K562 (cell line): ENCODE results near the gene PLXNA2. TPM values are rescaled to one million over a fixed set of nuclear protein-coding genes. Genes with fewer than 3 reads are reported as not detected.

Source experiments
- ATAC-seq: fragments of 200-7000 bp; cut with Tn5 transposase; 3 replicates; pipeline ENCODE4 v1.9.1; 2020; ENCODE audit warnings: moderate library complexity
- BruUV-seq: library from RNA; stranded (reverse); fragments of 400-500 nt; replicated peaks from 2 replicates; lab custom pipeline; 2021; lab: Mats Ljungman, UMichigan
- CTCF ChIA-PET: fragments of 300-600 bp; formaldehyde crosslinking; extraction: SDS; loops from one replicate; lab custom pipeline; 2021; ENCODE audit warnings: low intra/inter-chr PET ratio; lab: Yijun Ruan, JAX
- POLR2A ChIA-PET: fragments of 300-600, 350-650 bp; sonication (Branson Sonifier 250); formaldehyde crosslinking; extraction: SDS; loops from one replicate; lab custom pipeline; 2021; ENCODE audit warnings: antibody characterized with exemption, inconsistent platforms; lab: Yijun Ruan, JAX
- DNase-seq, 4 experiments: peaks; one replicate each; pipeline versions ENCODE4 v3.0.0 to v3.0.0-alpha.2; 2011 to 2018; ENCODE audit warnings: low spot score in 3 of 4, mixed read lengths in 3 of 4; ENCODE audit errors: extremely low read depth in 1 of 4
- FAIRE-seq: peaks from 2 replicates; lab custom pipeline; 2011; peaks lifted over from hg19 to GRCh38; lab: Jason Lieb, UNC
- H2AFZ ChIP-seq: 2 replicates; pipeline ENCODE4 v1.6.0; 2011; ENCODE audit warnings: low read depth, low read length, control low read depth, inconsistent platforms
- H3K27ac ChIP-seq: fragments of 200-600 bp; 3 replicates; pipeline ENCODE4 v1.8.0; 2011; ENCODE audit warnings: low read depth, mild to moderate bottlenecking, control low read depth, inconsistent platforms, low read length, moderate library complexity, mixed read lengths; ENCODE audit errors: extremely low read depth
- H3K27me3 ChIP-seq, 2 experiments: fragments of 300-600 bp in 1 of 2; 2 replicates in 1 of 2; 3 replicates in 1 of 2; pipeline versions ENCODE4 v1.6.0 to v1.8.0; 2011; ENCODE audit warnings: inconsistent platforms in 2 of 2, low read length in 2 of 2, mild to moderate bottlenecking in 1 of 2, mixed read lengths in 1 of 2, moderate library complexity in 1 of 2; ENCODE audit not compliant: control insufficient read depth in 2 of 2, insufficient read depth in 2 of 2
- H3K36me3 ChIP-seq: fragments of 300-600 bp; 3 replicates; pipeline ENCODE4 v1.8.0; 2011; ENCODE audit warnings: mild to moderate bottlenecking, low read length, inconsistent platforms; ENCODE audit not compliant: control insufficient read depth, insufficient read depth
- H3K4me1 ChIP-seq, 2 experiments: fragments of 200-600 bp in 1 of 2; replicated peaks in 1 of 2; 2 replicates in 1 of 2; 3 replicates in 1 of 2; pipeline versions ENCODE4 v1.5.1 to v1.8.0; 2011; ENCODE audit warnings: inconsistent platforms in 2 of 2, low read length in 2 of 2, mild to moderate bottlenecking in 1 of 2, mixed read lengths in 1 of 2, moderate library complexity in 1 of 2; ENCODE audit not compliant: control insufficient read depth in 2 of 2, insufficient read depth in 2 of 2
- H3K4me2 ChIP-seq: 2 replicates; pipeline ENCODE4 v1.6.1; 2011; ENCODE audit warnings: low read length, control low read depth, inconsistent platforms, mixed read lengths; ENCODE audit not compliant: insufficient read depth
- H3K4me3 ChIP-seq: fragments of 200-600 bp; sonication (generic), shearing (Covaris generic); 2 replicates; pipeline ENCODE4 v1.5.1; 2016; ENCODE audit warnings: control low read depth, inconsistent platforms
- H3K79me2 ChIP-seq: fragments of 200-600 bp; 3 replicates; pipeline ENCODE4 v1.8.0; 2011; ENCODE audit warnings: low read length, inconsistent platforms; ENCODE audit not compliant: control insufficient read depth, insufficient read depth
- H3K9ac ChIP-seq, 2 experiments: 2 replicates each; pipeline versions ENCODE4 v1.6.0 to v1.6.1; 2011; ENCODE audit warnings: low read depth in 2 of 2, low read length in 2 of 2, control low read depth in 1 of 2, inconsistent platforms in 1 of 2, mild to moderate bottlenecking in 1 of 2, mixed read lengths in 1 of 2; ENCODE audit not compliant: insufficient read depth in 1 of 2
- H3K9me1 ChIP-seq: one replicate; pipeline ENCODE4 v1.6.0; 2011; ENCODE audit warnings: inconsistent platforms, mild to moderate bottlenecking, low read length, moderate library complexity; ENCODE audit not compliant: control insufficient read depth, insufficient read depth
- H3K9me3 ChIP-seq: replicated peaks from 2 replicates; pipeline ENCODE4 v1.5.1; 2011; ENCODE audit warnings: low read depth, low read length, inconsistent platforms; ENCODE audit not compliant: control insufficient read depth, insufficient read depth
- H4K20me1 ChIP-seq: replicated peaks from 2 replicates; pipeline ENCODE4 v1.6.1; 2011; ENCODE audit warnings: low read length, inconsistent platforms, mixed read lengths; ENCODE audit not compliant: control insufficient read depth, insufficient read depth
- CHD4 ChIP-seq: fragments of 200-600 bp; sonication (generic); IDR thresholded peaks from 3 replicates; pipeline ENCODE4 v1.6.1; 2012; ENCODE audit warnings: low read depth, mild to moderate bottlenecking, mixed read lengths, low read length, inconsistent platforms; ENCODE audit not compliant: insufficient read depth, insufficient replicate concordance, poor library complexity, severe bottlenecking
- POLR2B ChIP-seq: fragments of 450-650 bp; IDR thresholded peaks from 2 replicates; pipeline ENCODE4 v1.6.1; 2018; ENCODE audit warnings: low read depth; ENCODE audit not compliant: partially characterized antibody
- ZBTB5 ChIP-seq: fragments of 450-650 bp; IDR thresholded peaks from 2 replicates; pipeline ENCODE4 v1.6.1; 2017; ENCODE audit warnings: antibody characterized with exemption
- WGBS: fragments of 100-300 bp; shearing (Covaris generic); methylation state at CpG from one replicate; pipeline ENCODE4 v1.1.6; 2016; ENCODE audit warnings: low coverage, mixed read lengths; ENCODE audit not compliant: insufficient coverage; ENCODE audit errors: missing lambda C conversion rate; 5-methylcytosine and 5-hydroxymethylcytosine counted together
- in situ Hi-C: fragments of 300-500 bp; cut with MboI; formaldehyde crosslinking; loops from 4 replicates; pipeline ENCODE4 v1.15.0; 2018; ENCODE audit warnings: inconsistent platforms, mixed read lengths
- intact Hi-C: fragments of 100-400 bp; cut with micrococcal nuclease; formaldehyde crosslinking; loops from 2 replicates; pipeline ENCODE4 v1.14.2; 2022
- polyA plus RNA-seq, 8 experiments: library from polyadenylated mRNA; depleted of rRNA in 4 of 8; stranded (reverse) in 5 of 8; unstranded in 3 of 8; fragments of >200 nt; fragmentation: Nextera tagmentation in 2 of 8; fragmentation: Illumina TruSeq in 1 of 8; extraction: Ambion mirVana in 2 of 8; extraction: Trizol in 1 of 8; gene quantifications; 2 replicates each; pipeline versions ENCODE4 v1.2.1 to v1.2.3, GENCODE V29; 2011 to 2014; ENCODE audit warnings: inconsistent platforms in 1 of 8, missing spikeins in 1 of 8
- total RNA-seq, 7 experiments: library from RNA; depleted of rRNA in 6 of 7; stranded (reverse); fragments of >200 nt in 6 of 7; fragmentation: Illumina TruSeq in 2 of 7; extraction: Trizol in 2 of 7; gene quantifications; 2 replicates each; pipeline versions ENCODE4 v1.2.1 to v1.2.3, GENCODE V29; 2011 to 2021; ENCODE audit warnings: low replicate concordance in 1 of 7
- TF ChIP-seq, protein P1 (sequence below): fragments of 450-650 bp; IDR thresholded peaks from 2 replicates; pipeline ENCODE4 v1.6.1; 2017; ENCODE audit warnings: antibody characterized with exemption, mild to moderate bottlenecking
- TF ChIP-seq, protein P2 (sequence below): fragments of 450-650 bp; IDR thresholded peaks from 2 replicates; pipeline ENCODE4 v1.6.1; 2014; ENCODE audit warnings: low read depth, mild to moderate bottlenecking, moderate library complexity, borderline replicate concordance
- TF ChIP-seq, protein P3 (sequence below): sonication (generic); formaldehyde crosslinking; IDR thresholded peaks from 2 replicates; pipeline ENCODE4 v1.8.1; 2023; ENCODE audit warnings: missing genetic modification reagents, mild to moderate bottlenecking, borderline replicate concordance

PLXNA2 gene
- total and polyA plus RNA-seq, 9 of the 15 experiments (the other 6 are each of a cell fraction or from before 2014, with no cell fraction given), result 0.01 to 1.3 (median 0.32) TPM

DNA sequence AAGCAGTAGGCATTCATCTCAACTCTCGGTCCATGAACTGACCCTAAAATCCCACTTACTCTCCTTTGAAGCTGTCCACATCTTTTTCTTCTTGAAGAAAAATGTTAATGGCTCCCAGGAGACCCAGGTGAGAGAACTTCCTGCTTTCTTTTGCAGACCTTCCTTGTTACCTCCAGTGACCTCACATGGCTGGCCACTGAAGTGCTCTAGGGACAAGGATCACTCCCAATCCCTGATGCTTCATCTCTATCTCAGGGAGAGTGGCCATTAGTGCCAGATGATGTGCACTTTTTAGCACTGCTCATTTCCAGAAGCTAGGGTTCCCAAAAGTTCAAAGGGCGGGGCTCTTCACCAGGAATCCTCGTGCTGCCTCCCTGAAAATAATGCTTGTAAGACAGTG lies 16.2 kb downstream of the PLXNA2 start:
- ChIA-PET CTCF (interaction anchor here (0.6 kb wide), 1 partner anchor 261 kb away, joined by 3 read pairs; no protein-coding TSS in a partner anchor), POLR2A (interaction anchor here (0.7 to 0.8 kb wide), 2 partner anchors 9 kb away, joined by 3 to 4 read pairs; no protein-coding TSS in a partner anchor)
- intact Hi-C loops, result no loop called here
- H3K27ac ChIP-seq, result no peak overlapping the region
- no peaks in the 10 kb centered on the region for H3K27me3 ChIP-seq
- H4K20me1 ChIP-seq, result no peaks in the 10 kb centered on the region
- peak overlapping the region; percentile 85 for H2AFZ ChIP-seq
- BruUV-seq, result no TSS peak
- whole genome bisulfite sequencing, result 58% methylated on average over 3 of the region's 3 CpGs
- no peaks in the 10 kb centered on the region for H3K36me3 ChIP-seq
- ATAC-seq (no peak), FAIRE-seq (no peak), DNase-seq (no peak)
- no peaks in the 10 kb centered on the region for H3K79me2 ChIP-seq
- no peaks in the 10 kb centered on the region for H3K9me3 ChIP-seq
- peaks cover 21 to 40% of the 10 kb centered on the region in 2 experiments; a peak in 4 of 5 replicates for H3K4me1 ChIP-seq
- no peak overlapping the region for H3K4me3 ChIP-seq
- H3K4me2 ChIP-seq, result no peak overlapping the region
- no peaks in the 10 kb centered on the region for H3K9me1 ChIP-seq
- H3K9ac ChIP-seq, result no peak overlapping the region
- in situ Hi-C loops, result no loop called here
- no peak for TF ChIP-seq POLR2B
- TF ChIP-seq CHD4, result no peak
- TF ChIP-seq ZBTB5, result no peak
- TF ChIP-seq, protein P1, sequence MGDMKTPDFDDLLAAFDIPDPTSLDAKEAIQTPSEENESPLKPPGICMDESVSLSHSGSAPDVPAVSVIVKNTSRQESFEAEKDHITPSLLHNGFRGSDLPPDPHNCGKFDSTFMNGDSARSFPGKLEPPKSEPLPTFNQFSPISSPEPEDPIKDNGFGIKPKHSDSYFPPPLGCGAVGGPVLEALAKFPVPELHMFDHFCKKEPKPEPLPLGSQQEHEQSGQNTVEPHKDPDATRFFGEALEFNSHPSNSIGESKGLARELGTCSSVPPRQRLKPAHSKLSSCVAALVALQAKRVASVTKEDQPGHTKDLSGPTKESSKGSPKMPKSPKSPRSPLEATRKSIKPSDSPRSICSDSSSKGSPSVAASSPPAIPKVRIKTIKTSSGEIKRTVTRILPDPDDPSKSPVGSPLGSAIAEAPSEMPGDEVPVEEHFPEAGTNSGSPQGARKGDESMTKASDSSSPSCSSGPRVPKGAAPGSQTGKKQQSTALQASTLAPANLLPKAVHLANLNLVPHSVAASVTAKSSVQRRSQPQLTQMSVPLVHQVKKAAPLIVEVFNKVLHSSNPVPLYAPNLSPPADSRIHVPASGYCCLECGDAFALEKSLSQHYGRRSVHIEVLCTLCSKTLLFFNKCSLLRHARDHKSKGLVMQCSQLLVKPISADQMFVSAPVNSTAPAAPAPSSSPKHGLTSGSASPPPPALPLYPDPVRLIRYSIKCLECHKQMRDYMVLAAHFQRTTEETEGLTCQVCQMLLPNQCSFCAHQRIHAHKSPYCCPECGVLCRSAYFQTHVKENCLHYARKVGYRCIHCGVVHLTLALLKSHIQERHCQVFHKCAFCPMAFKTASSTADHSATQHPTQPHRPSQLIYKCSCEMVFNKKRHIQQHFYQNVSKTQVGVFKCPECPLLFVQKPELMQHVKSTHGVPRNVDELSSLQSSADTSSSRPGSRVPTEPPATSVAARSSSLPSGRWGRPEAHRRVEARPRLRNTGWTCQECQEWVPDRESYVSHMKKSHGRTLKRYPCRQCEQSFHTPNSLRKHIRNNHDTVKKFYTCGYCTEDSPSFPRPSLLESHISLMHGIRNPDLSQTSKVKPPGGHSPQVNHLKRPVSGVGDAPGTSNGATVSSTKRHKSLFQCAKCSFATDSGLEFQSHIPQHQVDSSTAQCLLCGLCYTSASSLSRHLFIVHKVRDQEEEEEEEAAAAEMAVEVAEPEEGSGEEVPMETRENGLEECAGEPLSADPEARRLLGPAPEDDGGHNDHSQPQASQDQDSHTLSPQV, result peak; percentile 45; the same call in 1 of the 2 replicates
- TF ChIP-seq, protein P2, sequence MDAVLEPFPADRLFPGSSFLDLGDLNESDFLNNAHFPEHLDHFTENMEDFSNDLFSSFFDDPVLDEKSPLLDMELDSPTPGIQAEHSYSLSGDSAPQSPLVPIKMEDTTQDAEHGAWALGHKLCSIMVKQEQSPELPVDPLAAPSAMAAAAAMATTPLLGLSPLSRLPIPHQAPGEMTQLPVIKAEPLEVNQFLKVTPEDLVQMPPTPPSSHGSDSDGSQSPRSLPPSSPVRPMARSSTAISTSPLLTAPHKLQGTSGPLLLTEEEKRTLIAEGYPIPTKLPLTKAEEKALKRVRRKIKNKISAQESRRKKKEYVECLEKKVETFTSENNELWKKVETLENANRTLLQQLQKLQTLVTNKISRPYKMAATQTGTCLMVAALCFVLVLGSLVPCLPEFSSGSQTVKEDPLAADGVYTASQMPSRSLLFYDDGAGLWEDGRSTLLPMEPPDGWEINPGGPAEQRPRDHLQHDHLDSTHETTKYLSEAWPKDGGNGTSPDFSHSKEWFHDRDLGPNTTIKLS, result no peak
- TF ChIP-seq, protein P3, sequence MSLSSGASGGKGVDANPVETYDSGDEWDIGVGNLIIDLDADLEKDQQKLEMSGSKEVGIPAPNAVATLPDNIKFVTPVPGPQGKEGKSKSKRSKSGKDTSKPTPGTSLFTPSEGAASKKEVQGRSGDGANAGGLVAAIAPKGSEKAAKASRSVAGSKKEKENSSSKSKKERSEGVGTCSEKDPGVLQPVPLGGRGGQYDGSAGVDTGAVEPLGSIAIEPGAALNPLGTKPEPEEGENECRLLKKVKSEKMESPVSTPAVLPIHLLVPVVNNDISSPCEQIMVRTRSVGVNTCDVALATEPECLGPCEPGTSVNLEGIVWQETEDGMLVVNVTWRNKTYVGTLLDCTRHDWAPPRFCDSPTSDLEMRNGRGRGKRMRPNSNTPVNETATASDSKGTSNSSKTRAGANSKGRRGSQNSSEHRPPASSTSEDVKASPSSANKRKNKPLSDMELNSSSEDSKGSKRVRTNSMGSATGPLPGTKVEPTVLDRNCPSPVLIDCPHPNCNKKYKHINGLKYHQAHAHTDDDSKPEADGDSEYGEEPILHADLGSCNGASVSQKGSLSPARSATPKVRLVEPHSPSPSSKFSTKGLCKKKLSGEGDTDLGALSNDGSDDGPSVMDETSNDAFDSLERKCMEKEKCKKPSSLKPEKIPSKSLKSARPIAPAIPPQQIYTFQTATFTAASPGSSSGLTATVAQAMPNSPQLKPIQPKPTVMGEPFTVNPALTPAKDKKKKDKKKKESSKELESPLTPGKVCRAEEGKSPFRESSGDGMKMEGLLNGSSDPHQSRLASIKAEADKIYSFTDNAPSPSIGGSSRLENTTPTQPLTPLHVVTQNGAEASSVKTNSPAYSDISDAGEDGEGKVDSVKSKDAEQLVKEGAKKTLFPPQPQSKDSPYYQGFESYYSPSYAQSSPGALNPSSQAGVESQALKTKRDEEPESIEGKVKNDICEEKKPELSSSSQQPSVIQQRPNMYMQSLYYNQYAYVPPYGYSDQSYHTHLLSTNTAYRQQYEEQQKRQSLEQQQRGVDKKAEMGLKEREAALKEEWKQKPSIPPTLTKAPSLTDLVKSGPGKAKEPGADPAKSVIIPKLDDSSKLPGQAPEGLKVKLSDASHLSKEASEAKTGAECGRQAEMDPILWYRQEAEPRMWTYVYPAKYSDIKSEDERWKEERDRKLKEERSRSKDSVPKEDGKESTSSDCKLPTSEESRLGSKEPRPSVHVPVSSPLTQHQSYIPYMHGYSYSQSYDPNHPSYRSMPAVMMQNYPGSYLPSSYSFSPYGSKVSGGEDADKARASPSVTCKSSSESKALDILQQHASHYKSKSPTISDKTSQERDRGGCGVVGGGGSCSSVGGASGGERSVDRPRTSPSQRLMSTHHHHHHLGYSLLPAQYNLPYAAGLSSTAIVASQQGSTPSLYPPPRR, result no peak
